ENCODE measurements around the gene PRKG1.

GRCh38 chr10:51951601-51952000 lies 877.3 kb downstream of the PRKG1 start:
- TF ChIP-seq EZH2 (IDR thresholded peaks at IDR 0.05; ENCODE audit: low read length, missing control alignments) (no peak), CTCF (conservative IDR thresholded peaks at IDR 0.05 in 1 of 2, IDR thresholded peaks at IDR 0.05 in 1 of 2; ENCODE audit: low read depth in 1 of 2, low read length in 2 of 2) (no peak)
